Lower leg skin (tissue), 3 donors: ENCODE measurements around the gene NCAPG.

ENCODE experiments used
- POLR2A ChIP-seq, 2 donors: fragments of 450-650 bp; IDR thresholded peaks; one replicate each; pipeline ENCODE4 v1.6.1; 2016 to 2017; ENCODE audit warnings: antibody characterized with exemption in 2 of 2, mild to moderate bottlenecking in 1 of 2, moderate library complexity in 1 of 2
- TF ChIP-seq, protein P1 (sequence below), 3 donors: fragments of 450-650 bp; IDR thresholded peaks; one replicate each; pipeline ENCODE4 v1.5.1; 2016; ENCODE audit warnings: antibody characterized with exemption in 3 of 3, mild to moderate bottlenecking in 3 of 3, moderate library complexity in 2 of 3

DNA sequence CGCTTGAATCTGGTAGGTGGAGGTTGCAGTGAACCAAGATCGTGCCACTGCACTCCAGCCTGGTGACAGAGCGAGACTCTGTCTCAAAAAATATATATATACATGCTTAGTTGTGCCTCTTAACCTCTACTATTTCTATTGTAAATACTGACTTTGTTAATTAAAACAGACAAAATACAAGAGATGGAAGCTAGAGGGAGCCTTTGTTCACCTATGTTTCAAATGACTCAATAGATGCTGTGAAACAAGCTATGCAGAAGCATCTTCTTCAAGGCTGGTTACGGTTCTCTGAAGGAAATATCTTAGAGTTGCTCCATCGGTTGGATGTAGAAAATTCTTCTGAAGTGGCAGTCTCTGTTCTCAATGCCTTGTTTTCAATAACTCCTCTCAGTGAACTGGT lies 6.2 kb downstream of the NCAPG start:
- TF ChIP-seq, protein P1, sequence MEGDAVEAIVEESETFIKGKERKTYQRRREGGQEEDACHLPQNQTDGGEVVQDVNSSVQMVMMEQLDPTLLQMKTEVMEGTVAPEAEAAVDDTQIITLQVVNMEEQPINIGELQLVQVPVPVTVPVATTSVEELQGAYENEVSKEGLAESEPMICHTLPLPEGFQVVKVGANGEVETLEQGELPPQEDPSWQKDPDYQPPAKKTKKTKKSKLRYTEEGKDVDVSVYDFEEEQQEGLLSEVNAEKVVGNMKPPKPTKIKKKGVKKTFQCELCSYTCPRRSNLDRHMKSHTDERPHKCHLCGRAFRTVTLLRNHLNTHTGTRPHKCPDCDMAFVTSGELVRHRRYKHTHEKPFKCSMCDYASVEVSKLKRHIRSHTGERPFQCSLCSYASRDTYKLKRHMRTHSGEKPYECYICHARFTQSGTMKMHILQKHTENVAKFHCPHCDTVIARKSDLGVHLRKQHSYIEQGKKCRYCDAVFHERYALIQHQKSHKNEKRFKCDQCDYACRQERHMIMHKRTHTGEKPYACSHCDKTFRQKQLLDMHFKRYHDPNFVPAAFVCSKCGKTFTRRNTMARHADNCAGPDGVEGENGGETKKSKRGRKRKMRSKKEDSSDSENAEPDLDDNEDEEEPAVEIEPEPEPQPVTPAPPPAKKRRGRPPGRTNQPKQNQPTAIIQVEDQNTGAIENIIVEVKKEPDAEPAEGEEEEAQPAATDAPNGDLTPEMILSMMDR (IDR thresholded peaks at IDR 0.05) = peak in 1 of 3 donors; percentile 34
- no peak for TF ChIP-seq POLR2A (IDR thresholded peaks at IDR 0.05)
